H1 (cell line): ENCODE measurements around the gene RPS6KA5. TPM values are rescaled to one million over a fixed set of nuclear protein-coding genes. Genes with fewer than 3 reads are reported as not detected.

Source experiments
- CTCF ChIA-PET: fragments of 300-600 bp; sonication (Branson Sonifier 250); formaldehyde crosslinking; loops from one replicate; lab custom pipeline; 2021; ENCODE audit not compliant: partially characterized antibody; lab: Charles Lee
- POLR2A ChIA-PET: fragments of 300-600 bp; sonication (Branson Sonifier 250); formaldehyde crosslinking; loops from one replicate; lab custom pipeline; 2021; ENCODE audit warnings: inconsistent platforms; ENCODE audit not compliant: partially characterized antibody; lab: Charles Lee
- DNase-seq, 2 experiments: peaks; one replicate each; pipeline versions ENCODE4 v3.0.0 to v3.0.0-alpha.2; 2010 to 2022; ENCODE audit warnings: low spot score in 2 of 2, low read depth in 1 of 2, mixed read lengths in 1 of 2
- FAIRE-seq: peaks from 2 replicates; lab custom pipeline; 2011; peaks lifted over from hg19 to GRCh38; lab: Jason Lieb, UNC
- H2AFZ ChIP-seq: 2 replicates; pipeline ENCODE4 v1.8.1; 2012; ENCODE audit warnings: low read length, inconsistent platforms
- H2AK5ac ChIP-seq: 2 replicates; pipeline ENCODE4 v1.6.1; 2013; ENCODE audit warnings: low read depth, low read length
- H2BK120ac ChIP-seq: replicated peaks from 2 replicates; pipeline ENCODE3; 2013; ENCODE audit warnings: low read depth, low read length, inconsistent platforms
- H2BK12ac ChIP-seq: 2 replicates; pipeline ENCODE4 v1.6.1; 2013; ENCODE audit warnings: low read depth, low read length
- H2BK15ac ChIP-seq: 2 replicates; pipeline ENCODE4 v1.6.1; 2013; ENCODE audit warnings: low read length
- H2BK20ac ChIP-seq: 2 replicates; pipeline ENCODE4 v1.6.1; 2013; ENCODE audit warnings: low read length
- H2BK5ac ChIP-seq: 2 replicates; pipeline ENCODE4 v1.6.1; 2013; ENCODE audit warnings: low read depth, low read length
- H3K14ac ChIP-seq: 2 replicates; pipeline ENCODE4 v1.6.1; 2013; ENCODE audit warnings: inconsistent platforms; ENCODE audit not compliant: insufficient read length
- H3K18ac ChIP-seq: 2 replicates; pipeline ENCODE4 v1.6.1; 2013; ENCODE audit warnings: low read length; ENCODE audit errors: extremely low read depth
- H3K23ac ChIP-seq: 2 replicates; pipeline ENCODE4 v1.6.1; 2013; ENCODE audit warnings: inconsistent platforms; ENCODE audit not compliant: insufficient read length
- H3K23me2 ChIP-seq: 2 replicates; pipeline ENCODE4 v1.6.1; 2013; ENCODE audit warnings: low read depth, low read length
- H3K27ac ChIP-seq: 2 replicates; pipeline ENCODE4 v1.6.1; 2011; ENCODE audit warnings: low read depth, low read length, inconsistent platforms
- H3K27me3 ChIP-seq, 4 experiments: replicated peaks in 1 of 4; 1 replicate in 1 of 4; 2 replicates in 3 of 4; pipeline versions ENCODE4 v1.6.1 to v1.8.1; 2011 to 2013; ENCODE audit warnings: low read length in 3 of 4, mild to moderate bottlenecking in 3 of 4, inconsistent platforms in 2 of 4, mixed read lengths in 2 of 4, moderate library complexity in 1 of 4; ENCODE audit not compliant: control insufficient read depth in 3 of 4, insufficient read depth in 3 of 4; ENCODE audit errors: extremely low read depth in 1 of 4
- H3K36me3 ChIP-seq, 4 experiments: 2 replicates each; pipeline versions ENCODE4 v1.6.1 to v1.8.1; 2011 to 2013; ENCODE audit warnings: mild to moderate bottlenecking in 4 of 4, low read length in 3 of 4, moderate library complexity in 2 of 4, control low read depth in 1 of 4, inconsistent platforms in 1 of 4; ENCODE audit not compliant: insufficient read depth in 4 of 4, control insufficient read depth in 2 of 4
- H3K4ac ChIP-seq: replicated peaks from 2 replicates; pipeline ENCODE3; 2013; ENCODE audit warnings: low read length, low read depth, mixed read lengths, inconsistent platforms; ENCODE audit not compliant: insufficient read length
- H3K4me1 ChIP-seq, 4 experiments: replicated peaks in 1 of 4; 1 replicate in 1 of 4; 2 replicates in 3 of 4; pipeline versions ENCODE4 v1.6.1 to v1.8.1; 2011 to 2013; ENCODE audit warnings: low read length in 3 of 4, inconsistent platforms in 2 of 4, mixed read lengths in 1 of 4; ENCODE audit not compliant: insufficient read depth in 4 of 4, control insufficient read depth in 3 of 4
- H3K4me2 ChIP-seq, 2 experiments: 2 replicates each; pipeline versions ENCODE4 v1.6.1 to v1.8.1; 2011 to 2013; ENCODE audit warnings: low read depth in 2 of 2, low read length in 2 of 2, control low read depth in 1 of 2, inconsistent platforms in 1 of 2, mild to moderate bottlenecking in 1 of 2; ENCODE audit not compliant: insufficient read depth in 1 of 2
- H3K4me3 ChIP-seq, 4 experiments: fragments of 200-600, 300-600 bp in 1 of 4; sonication (generic), shearing (Covaris generic), sonication (Bioruptor Twin) in 1 of 4; 2 replicates each; pipeline versions ENCODE4 v1.5.1 to v1.8.1; 2011 to 2016; ENCODE audit warnings: low read length in 4 of 4, low read depth in 3 of 4, control low read depth in 2 of 4, inconsistent platforms in 2 of 4, mild to moderate bottlenecking in 2 of 4, mixed read lengths in 1 of 4, moderate library complexity in 1 of 4; ENCODE audit not compliant: insufficient read depth in 2 of 4; ENCODE audit errors: extremely low read depth in 1 of 4
- H3K56ac ChIP-seq: replicated peaks from 2 replicates; pipeline ENCODE3; 2013; ENCODE audit warnings: low read depth, mild to moderate bottlenecking, mixed read lengths, low read length, inconsistent platforms; ENCODE audit not compliant: insufficient read length
- H3K79me1 ChIP-seq: 2 replicates; pipeline ENCODE4 v1.6.1; 2013; ENCODE audit warnings: low read depth, low read length, control low read depth
- H3K79me2 ChIP-seq, 2 experiments: 2 replicates each; pipeline versions ENCODE4 v1.6.1 to v1.8.1; 2012 to 2013; ENCODE audit warnings: low read length in 2 of 2, mild to moderate bottlenecking in 2 of 2, inconsistent platforms in 1 of 2; ENCODE audit not compliant: insufficient read depth in 2 of 2, control insufficient read depth in 1 of 2
- H3K9ac ChIP-seq, 4 experiments: replicated peaks in 1 of 4; 1 replicate in 1 of 4; 2 replicates in 3 of 4; pipeline versions ENCODE4 v1.6.1 to v1.8.1; 2011 to 2013; ENCODE audit warnings: low read depth in 3 of 4, low read length in 3 of 4, control low read depth in 2 of 4, mild to moderate bottlenecking in 2 of 4, moderate library complexity in 2 of 4, inconsistent platforms in 1 of 4; ENCODE audit errors: extremely low read depth in 1 of 4
- H3K9me3 ChIP-seq, 2 experiments: 2 replicates each; pipeline versions ENCODE4 v1.6.1 to v1.8.1; 2012 to 2013; ENCODE audit warnings: mild to moderate bottlenecking in 2 of 2, moderate library complexity in 2 of 2, control low read depth in 1 of 2, inconsistent platforms in 1 of 2, low read depth in 1 of 2, low read length in 1 of 2, mixed read lengths in 1 of 2; ENCODE audit not compliant: insufficient read depth in 2 of 2
- H4K20me1 ChIP-seq, 2 experiments: replicated peaks in 1 of 2; 2 replicates each; pipeline versions ENCODE3 to v1.8.1; 2011 to 2013; ENCODE audit warnings: inconsistent platforms in 2 of 2, low read length in 2 of 2, mild to moderate bottlenecking in 1 of 2; ENCODE audit not compliant: insufficient read depth in 2 of 2, control insufficient read depth in 1 of 2
- H4K5ac ChIP-seq: 2 replicates; pipeline ENCODE4 v1.6.1; 2013; ENCODE audit warnings: low read length, low read depth, mixed read lengths, inconsistent platforms; ENCODE audit not compliant: insufficient read length
- H4K8ac ChIP-seq: 2 replicates; pipeline ENCODE4 v1.8.0; 2013; ENCODE audit warnings: mild to moderate bottlenecking, moderate library complexity, low read length, inconsistent platforms; ENCODE audit not compliant: insufficient read depth; ENCODE audit errors: extremely low read depth
- H4K91ac ChIP-seq: replicated peaks from 2 replicates; pipeline ENCODE3; 2013; ENCODE audit warnings: low read length, mixed read lengths, inconsistent platforms; ENCODE audit not compliant: insufficient read length
- BACH1 ChIP-seq: IDR thresholded peaks from 2 replicates; pipeline ENCODE4 v1.6.1; 2012; ENCODE audit warnings: low read length, improper control_type of control experiment
- CTBP2 ChIP-seq: IDR thresholded peaks from 2 replicates; pipeline ENCODE4 v1.7.0; 2011; ENCODE audit warnings: borderline replicate concordance, mild to moderate bottlenecking, moderate library complexity, mixed read lengths, low read length; ENCODE audit not compliant: insufficient read depth, insufficient read length
- GTF2F1 ChIP-seq: IDR thresholded peaks from 2 replicates; pipeline ENCODE4 v1.6.1; 2012; ENCODE audit warnings: low read depth, low read length, improper control_type of control experiment, borderline replicate concordance
- HDAC6 ChIP-seq: IDR thresholded peaks from one replicate; pipeline ENCODE4 v1.7.1; 2012; ENCODE audit warnings: low read depth, mild to moderate bottlenecking, inconsistent platforms, low read length, moderate library complexity
- PHF8 ChIP-seq: fragments of 200-600 bp; sonication (generic); conservative IDR thresholded peaks from 2 replicates; pipeline ENCODE4 v1.7.1; 2012; ENCODE audit warnings: low read depth, mild to moderate bottlenecking, inconsistent platforms, low read length, moderate library complexity
- POU5F1 ChIP-seq: IDR thresholded peaks from 2 replicates; pipeline ENCODE4 v1.6.1; 2011; ENCODE audit warnings: low read depth, mild to moderate bottlenecking, low read length, moderate library complexity
- ZNF274 ChIP-seq: IDR thresholded peaks from 2 replicates; pipeline ENCODE4 v1.7.0; 2012; ENCODE audit warnings: low read length, borderline replicate concordance; ENCODE audit errors: extremely low read depth
- polyA plus RNA-seq, 7 experiments: library from polyadenylated mRNA; depleted of rRNA in 3 of 7; stranded (reverse) in 5 of 7; unstranded in 2 of 7; fragments of >200 nt in 5 of 7; fragments of 200-250 nt in 2 of 7; gene quantifications; 1 replicate in 5 of 7; 2 replicates in 1 of 7; 4 replicates in 1 of 7; pipeline versions ENCODE4 v1.2.1 to v1.2.3, GENCODE V29; 2011 to 2013; ENCODE audit warnings: missing spikeins in 2 of 7, mixed read lengths in 2 of 7
- total RNA-seq: library from RNA; stranded (reverse); fragmentation: NEBNext Ultra II Directional; extraction: Animal tissue kit (Norgen Biotek cat#: 25700); gene quantifications from 2 replicates; pipeline ENCODE4 v1.2.1, GENCODE V29; 2021

The RPS6KA5 gene
- total and polyA plus RNA-seq, 2 of the 8 experiments (the other 6 are each of a cell fraction or from before 2014, with no cell fraction given), result 0.85 to 3.1 TPM

DNA sequence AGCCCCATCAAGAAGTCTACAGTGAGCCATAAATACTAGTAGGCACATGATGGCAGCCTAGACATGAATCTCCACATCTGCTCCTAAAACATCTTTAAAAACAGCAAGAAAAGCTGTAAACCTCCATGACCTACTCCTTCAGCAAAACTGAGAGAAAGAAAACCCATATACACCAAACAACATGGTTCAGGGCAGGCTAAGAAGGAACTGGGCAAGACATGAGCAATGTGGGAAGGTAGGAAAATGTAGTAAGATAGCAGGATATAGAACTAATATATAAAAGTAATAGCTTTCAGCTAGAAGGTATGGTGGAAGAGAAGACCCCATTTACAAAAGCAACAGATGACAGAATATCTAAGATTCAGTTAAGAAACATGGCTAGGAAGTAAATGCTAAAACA is 88.8 kb downstream of the RPS6KA5 start:
- Histone ChIP-seq H2BK12ac (no peak overlapping the region), H3K14ac (no peak overlapping the region), H3K79me2 (no peaks in the 10 kb centered on the region), H3K56ac (no peak overlapping the region), H2AK5ac (no peak overlapping the region), H3K23ac (no peak overlapping the region), H2BK15ac (no peak overlapping the region), H3K4me2 (no peak overlapping the region), H4K20me1 (no peaks in the 10 kb centered on the region), H2BK5ac (no peak overlapping the region), H3K36me3 (no peaks in the 10 kb centered on the region), H4K5ac (no peak overlapping the region), H2BK20ac (no peak overlapping the region), H3K79me1 (no peaks in the 10 kb centered on the region), H3K9ac (no peak overlapping the region), H2AFZ (no peak overlapping the region), H4K8ac (no peak overlapping the region), H3K9me3 (0 out of 4 replicates have a peak, but pooled peaks cover 0 to 3% of the 10 kb centered on the region in 2 experiments), H3K27ac (no peak overlapping the region), H3K23me2 (no peaks in the 10 kb centered on the region; the same call in 1 of the 2 replicates), H3K27me3 (no peaks in the 10 kb centered on the region), H3K4me1 (no peaks in the 10 kb centered on the region), H3K4me3 (no peak overlapping the region), H2BK120ac (no peak overlapping the region), H4K91ac (no peak overlapping the region), H3K4ac (no peak overlapping the region), H3K18ac (no peak overlapping the region)
- ChIA-PET POLR2A (no interaction called here), CTCF (interaction anchor here (0.8 kb wide), 1 partner anchor 195 kb away, joined by 3 read pairs; no protein-coding TSS in a partner anchor)
- DNase-seq (no peak), FAIRE-seq (no peak)
- TF ChIP-seq GTF2F1, result no peak
- TF ChIP-seq PHF8, result no peak
- no peak for TF ChIP-seq ZNF274
- no peak for TF ChIP-seq POU5F1
- no peak for TF ChIP-seq HDAC6
- no peak for TF ChIP-seq CTBP2
- no peak for TF ChIP-seq BACH1
